ENCODE data around the gene OSTF1.

Gene OSTF1

DNA sequence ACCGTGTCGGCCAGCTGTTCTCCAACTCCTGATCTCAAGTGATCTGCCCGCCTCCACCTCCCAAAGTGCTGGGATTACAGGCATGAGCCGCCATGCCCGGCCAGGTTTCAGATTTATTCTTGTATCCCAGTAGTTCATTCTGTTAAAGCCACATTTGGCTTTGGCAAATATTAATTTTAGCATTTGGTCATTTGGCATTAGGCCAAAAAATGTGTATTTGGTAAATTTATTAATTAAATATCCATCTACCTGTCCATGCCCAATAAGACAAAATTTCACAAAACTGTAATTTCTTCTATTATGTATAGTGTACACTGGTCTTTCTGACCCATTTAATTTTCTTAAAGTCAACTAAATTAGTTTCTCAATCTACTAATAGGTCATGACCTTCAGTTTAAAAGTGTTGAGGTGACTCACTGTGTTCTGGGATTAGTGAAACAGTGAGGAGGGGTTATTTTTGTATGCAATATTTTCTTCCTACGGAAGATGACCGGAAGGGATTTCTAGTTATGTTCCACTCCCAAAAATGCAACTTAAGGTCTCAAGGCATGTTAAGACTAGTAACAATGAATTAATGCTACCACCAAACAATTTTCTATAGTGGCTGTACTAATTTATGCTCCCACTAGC is 21.0 kb downstream of the OSTF1 start:
- Histone ChIP-seq H2AFZ (ENCODE audit: low read depth, low read length, severe bottlenecking) (no peak overlapping the region), H3K9me2 (replicated peaks; ENCODE audit: insufficient read depth, low read length) (no peaks in the 10 kb centered on the region), H3K36me3 (ENCODE audit: low read length) (no peaks in the 10 kb centered on the region), H3K9me3 (ENCODE audit: insufficient read depth, low read length) (no peaks in the 10 kb centered on the region), H3K4me3 (ENCODE audit: insufficient read depth, low read length, poor library complexity, severe bottlenecking) (no peak overlapping the region), H4K20me1 (ENCODE audit: low read depth, low read length) (no peaks in the 10 kb centered on the region), H3K4me2 (ENCODE audit: low read depth, low read length, poor library complexity, severe bottlenecking) (no peak overlapping the region), H3K9ac (ENCODE audit: low read length) (no peak overlapping the region), H3F3A (ENCODE audit: insufficient read depth) (no peaks in the 10 kb centered on the region), H3K79me2 (ENCODE audit: insufficient read depth, low read length) (peaks cover 75% of the 10 kb centered on the region), H3K27ac (ENCODE audit: low read depth, low read length) (no peak overlapping the region), H3K27me3 (ENCODE audit: low read length) (no peaks in the 10 kb centered on the region)
- TF ChIP-seq EZH2phosphoT487 (conservative IDR thresholded peaks at IDR 0.05; ENCODE audit: low read length) = no peak
- TF ChIP-seq, protein P1, sequence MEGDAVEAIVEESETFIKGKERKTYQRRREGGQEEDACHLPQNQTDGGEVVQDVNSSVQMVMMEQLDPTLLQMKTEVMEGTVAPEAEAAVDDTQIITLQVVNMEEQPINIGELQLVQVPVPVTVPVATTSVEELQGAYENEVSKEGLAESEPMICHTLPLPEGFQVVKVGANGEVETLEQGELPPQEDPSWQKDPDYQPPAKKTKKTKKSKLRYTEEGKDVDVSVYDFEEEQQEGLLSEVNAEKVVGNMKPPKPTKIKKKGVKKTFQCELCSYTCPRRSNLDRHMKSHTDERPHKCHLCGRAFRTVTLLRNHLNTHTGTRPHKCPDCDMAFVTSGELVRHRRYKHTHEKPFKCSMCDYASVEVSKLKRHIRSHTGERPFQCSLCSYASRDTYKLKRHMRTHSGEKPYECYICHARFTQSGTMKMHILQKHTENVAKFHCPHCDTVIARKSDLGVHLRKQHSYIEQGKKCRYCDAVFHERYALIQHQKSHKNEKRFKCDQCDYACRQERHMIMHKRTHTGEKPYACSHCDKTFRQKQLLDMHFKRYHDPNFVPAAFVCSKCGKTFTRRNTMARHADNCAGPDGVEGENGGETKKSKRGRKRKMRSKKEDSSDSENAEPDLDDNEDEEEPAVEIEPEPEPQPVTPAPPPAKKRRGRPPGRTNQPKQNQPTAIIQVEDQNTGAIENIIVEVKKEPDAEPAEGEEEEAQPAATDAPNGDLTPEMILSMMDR (IDR thresholded peaks at IDR 0.05; ENCODE audit: insufficient read depth, low read length, poor library complexity, severe bottlenecking) = no peak

DNA sequence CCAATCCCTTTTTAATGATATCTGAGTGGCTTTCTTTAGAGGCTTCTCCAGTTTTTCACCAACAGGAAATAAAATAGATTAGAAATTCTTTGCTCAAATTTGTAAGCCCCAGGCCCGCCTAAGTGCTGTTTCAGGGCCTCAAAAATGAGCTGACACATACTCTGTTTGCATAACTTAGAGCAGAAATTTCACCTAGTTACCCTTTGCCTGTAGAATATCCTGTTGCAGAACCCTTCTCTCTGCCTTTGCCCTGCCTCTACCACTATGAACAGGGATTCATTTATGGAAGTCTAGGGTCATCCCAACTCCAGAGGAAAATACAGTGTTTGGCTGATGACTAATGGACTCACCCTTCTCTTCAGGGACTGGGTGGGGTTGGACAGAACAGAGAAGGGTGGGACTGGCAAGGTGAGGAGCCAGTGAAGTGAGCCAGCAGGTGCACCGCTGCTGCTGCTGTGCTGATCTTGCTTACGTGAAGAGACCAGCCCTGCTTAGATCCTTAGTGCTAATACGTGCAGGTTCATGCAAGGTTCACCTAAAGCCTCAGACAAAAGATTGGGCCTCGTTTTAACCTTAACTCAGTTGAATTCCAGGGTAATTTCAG is 22.8 kb downstream of the OSTF1 start:
- Histone ChIP-seq H3K4me3 (ENCODE audit: insufficient read depth, low read length, poor library complexity, severe bottlenecking) (no peak overlapping the region), H3K4me2 (ENCODE audit: low read depth, low read length, poor library complexity, severe bottlenecking) (no peak overlapping the region), H3F3A (ENCODE audit: insufficient read depth) (no peaks in the 10 kb centered on the region), H3K9me2 (replicated peaks; ENCODE audit: insufficient read depth, low read length) (no peaks in the 10 kb centered on the region), H2AFZ (ENCODE audit: low read depth, low read length, severe bottlenecking) (no peak overlapping the region), H3K27me3 (ENCODE audit: low read length) (no peaks in the 10 kb centered on the region), H3K79me2 (ENCODE audit: insufficient read depth, low read length) (peaks cover 70% of the 10 kb centered on the region), H3K27ac (ENCODE audit: low read depth, low read length) (no peak overlapping the region), H3K9ac (ENCODE audit: low read length) (no peak overlapping the region), H3K36me3 (ENCODE audit: low read length) (no peaks in the 10 kb centered on the region), H3K9me3 (ENCODE audit: insufficient read depth, low read length) (no peaks in the 10 kb centered on the region), H4K20me1 (ENCODE audit: low read depth, low read length) (no peaks in the 10 kb centered on the region)
- TF ChIP-seq, protein P1 (IDR thresholded peaks at IDR 0.05; ENCODE audit: insufficient read depth, low read length, poor library complexity, severe bottlenecking) = no peak
- no peak for TF ChIP-seq EZH2phosphoT487 (conservative IDR thresholded peaks at IDR 0.05; ENCODE audit: low read length)

DNA sequence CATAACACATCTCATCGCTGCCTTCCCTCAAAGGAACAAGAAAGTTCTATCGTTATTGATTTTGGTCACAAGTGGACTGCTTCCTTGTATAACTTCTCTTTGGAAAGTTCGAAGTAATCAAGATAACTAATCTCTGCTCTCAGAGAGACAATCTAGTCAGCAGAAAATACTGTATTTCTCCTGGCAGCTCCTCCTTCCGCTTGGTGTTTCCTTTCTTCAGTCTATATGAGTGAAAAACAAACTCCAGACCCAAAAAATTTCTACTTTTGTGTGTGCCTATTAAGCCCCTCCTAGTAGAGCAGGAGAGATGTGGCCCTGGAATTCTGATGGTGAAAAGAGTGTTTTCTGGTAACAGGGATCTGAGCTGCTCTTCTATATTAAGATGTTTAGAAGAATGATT is 24.5 kb downstream of the OSTF1 start:
- Histone ChIP-seq H3K36me3 (ENCODE audit: low read length) (no peaks in the 10 kb centered on the region), H4K20me1 (ENCODE audit: low read depth, low read length) (no peaks in the 10 kb centered on the region), H2AFZ (ENCODE audit: low read depth, low read length, severe bottlenecking) (no peak overlapping the region), H3K4me3 (ENCODE audit: insufficient read depth, low read length, poor library complexity, severe bottlenecking) (no peak overlapping the region), H3K27me3 (ENCODE audit: low read length) (no peaks in the 10 kb centered on the region), H3K9ac (ENCODE audit: low read length) (no peak overlapping the region), H3K4me2 (ENCODE audit: low read depth, low read length, poor library complexity, severe bottlenecking) (no peak overlapping the region), H3K79me2 (ENCODE audit: insufficient read depth, low read length) (peaks cover 62% of the 10 kb centered on the region), H3K9me2 (replicated peaks; ENCODE audit: insufficient read depth, low read length) (no peaks in the 10 kb centered on the region), H3K27ac (ENCODE audit: low read depth, low read length) (no peak overlapping the region), H3F3A (ENCODE audit: insufficient read depth) (no peaks in the 10 kb centered on the region), H3K9me3 (ENCODE audit: insufficient read depth, low read length) (no peaks in the 10 kb centered on the region)
- TF ChIP-seq, protein P1 (IDR thresholded peaks at IDR 0.05; ENCODE audit: insufficient read depth, low read length, poor library complexity, severe bottlenecking) = no peak
- no peak for TF ChIP-seq EZH2phosphoT487 (conservative IDR thresholded peaks at IDR 0.05; ENCODE audit: low read length)
